PC-3 (cell line): ENCODE measurements around the gene COL11A1. TPM values are rescaled to one million over a fixed set of nuclear protein-coding genes. Genes with fewer than 3 reads are reported as not detected.

ENCODE experiments used
- ATAC-seq: fragments of 200-7000 bp; cut with Tn5 transposase; 2 replicates; pipeline ENCODE4 v1.9.1; 2020; ENCODE audit warnings: mild to moderate bottlenecking, moderate library complexity
- BruUV-seq: library from RNA; stranded (reverse); fragments of 400-500 nt; replicated peaks from 2 replicates; lab custom pipeline; 2021; lab: Mats Ljungman, UMichigan
- CTCF ChIA-PET: fragments of 300-600 bp; sonication (Branson Sonifier 250); formaldehyde crosslinking; loops from one replicate; lab custom pipeline; 2022; ENCODE audit warnings: antibody characterized with exemption; lab: Charles Lee
- POLR2A ChIA-PET: fragments of 300-600 bp; sonication (Branson Sonifier 250); formaldehyde crosslinking; loops from one replicate; lab custom pipeline; 2022; ENCODE audit warnings: antibody characterized with exemption; ENCODE audit not compliant: unreplicated experiment; lab: Charles Lee
- DNase-seq: peaks from one replicate; pipeline ENCODE4 v3.0.0-alpha.2; 2015
- H2AFZ ChIP-seq: fragments of 300-600 bp; sonication (generic); 2 replicates; pipeline ENCODE4 v1.6.0; 2016; ENCODE audit warnings: antibody characterized with exemption, low read length
- H3F3A ChIP-seq: fragments of 300-600 bp; sonication (generic); one replicate; pipeline ENCODE4 v1.6.0; 2017; ENCODE audit warnings: antibody characterized with exemption, low read length, control low read depth, mild to moderate bottlenecking; ENCODE audit not compliant: unreplicated experiment
- H3K27ac ChIP-seq: fragments of 300-600 bp; sonication (generic); 2 replicates; pipeline ENCODE4 v1.5.1; 2016; ENCODE audit warnings: mild to moderate bottlenecking, low read length
- H3K27me3 ChIP-seq: fragments of 300-600 bp; sonication (generic); 2 replicates; pipeline ENCODE4 v1.6.1; 2016; ENCODE audit warnings: low read length, mixed read lengths
- H3K36me3 ChIP-seq: fragments of 300-600 bp; sonication (generic); 2 replicates; pipeline ENCODE4 v1.6.1; 2016; ENCODE audit warnings: low read depth, mixed run types, low read length, mixed read lengths
- H3K4me1 ChIP-seq: fragments of 300-600 bp; sonication (generic); 2 replicates; pipeline ENCODE4 v1.5.1; 2016; ENCODE audit warnings: low read length; ENCODE audit not compliant: insufficient read depth
- H3K4me2 ChIP-seq: fragments of 300-600 bp; sonication (generic); 2 replicates; pipeline ENCODE4 v1.6.0; 2016; ENCODE audit warnings: low read length
- H3K4me3 ChIP-seq: fragments of 300-600 bp; sonication (generic); 2 replicates; pipeline ENCODE4 v1.5.1; 2016; ENCODE audit warnings: mild to moderate bottlenecking, low read length, mixed read lengths
- H3K79me2 ChIP-seq: fragments of 300-600 bp; sonication (generic); 2 replicates; pipeline ENCODE4 v1.6.1; 2017; ENCODE audit warnings: low read length, mixed read lengths
- H3K9ac ChIP-seq: fragments of 300-600 bp; sonication (generic); 2 replicates; pipeline ENCODE4 v1.6.0; 2016; ENCODE audit warnings: mild to moderate bottlenecking, low read length
- H3K9me2 ChIP-seq: fragments of 300-600 bp; sonication (generic); replicated peaks from 2 replicates; pipeline ENCODE4 v1.6.1; 2016; ENCODE audit warnings: mixed run types, low read length, mixed read lengths
- H3K9me3 ChIP-seq: fragments of 300-600 bp; sonication (generic); 2 replicates; pipeline ENCODE4 v1.6.1; 2016; ENCODE audit warnings: low read length, mixed read lengths
- H4K20me1 ChIP-seq: fragments of 300-600 bp; sonication (generic); 2 replicates; pipeline ENCODE4 v1.6.1; 2016; ENCODE audit warnings: low read length, mixed read lengths
- CTCF ChIP-seq: fragments of 300-600 bp; sonication (generic); conservative IDR thresholded peaks from 2 replicates; pipeline ENCODE4 v1.5.1; 2017; ENCODE audit warnings: antibody characterized with exemption, low read depth, mild to moderate bottlenecking, low read length
- EZH2 ChIP-seq: fragments of 300-600 bp; sonication (generic); IDR thresholded peaks from one replicate; pipeline ENCODE4 v1.6.1; 2017; ENCODE audit warnings: antibody characterized with exemption, mild to moderate bottlenecking, low read length; ENCODE audit not compliant: unreplicated experiment
- EZH2phosphoT487 ChIP-seq: fragments of 300-600 bp; sonication (generic); IDR thresholded peaks from 2 replicates; pipeline ENCODE4 v1.6.1; 2018; ENCODE audit warnings: mild to moderate bottlenecking, antibody characterized with exemption, low read length, borderline replicate concordance
- intact Hi-C: fragments of 100-400 bp; cut with micrococcal nuclease; formaldehyde crosslinking; loops from 2 replicates; pipeline ENCODE4 v1.9.0; 2023
- total RNA-seq: library from RNA; depleted of rRNA; stranded (reverse); fragments of >200 nt; gene quantifications from 2 replicates; pipeline ENCODE4 v1.2.3, GENCODE V29; 2014

COL11A1 gene
- total RNA-seq, 1 experiment from 2014 or later: not detected

DNA sequence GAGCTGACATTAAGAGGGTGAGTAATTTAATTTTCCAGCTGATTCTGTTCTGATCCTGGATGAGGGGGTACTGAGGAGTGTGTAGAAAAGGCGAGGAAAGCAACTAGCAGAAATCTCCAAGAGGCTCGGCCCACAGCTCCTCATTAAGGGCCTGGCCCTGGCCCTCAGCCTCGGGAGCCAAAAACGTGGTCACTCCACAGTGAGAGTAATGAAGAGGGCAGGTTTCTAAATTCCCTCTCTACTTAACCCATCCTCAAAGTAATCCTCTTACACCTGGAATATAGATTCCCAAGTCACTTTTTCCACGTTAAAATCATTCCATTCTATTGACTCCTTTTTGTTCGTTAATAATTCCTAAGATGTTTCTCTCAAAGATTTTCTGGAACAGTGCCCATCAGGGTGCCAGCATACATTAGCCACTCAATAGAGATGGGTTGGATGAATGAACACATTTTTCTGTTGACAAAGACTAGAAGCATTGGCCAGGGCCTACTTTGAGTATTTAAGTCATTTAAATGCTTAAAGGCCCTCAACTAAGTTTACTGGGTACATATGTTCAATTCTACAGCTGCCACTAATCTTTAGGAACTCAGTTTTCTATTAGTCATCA lies 1.1 kb upstream of the COL11A1 start:
- no peaks in the 10 kb centered on the region; the same call in 1 of the 2 replicates for H3K4me1 ChIP-seq
- H3K27ac ChIP-seq: no peak overlapping the region
- POLR2A ChIA-PET: no interaction called here

GRCh38 chr1:103107741-103108375 lies 464 bp downstream of the COL11A1 start:
- no TSS peak for BruUV-seq

More for the DNA sequence above, 1.1 kb upstream of the COL11A1 start:
- no peak overlapping the region for H3K9ac ChIP-seq
- H3K27me3 ChIP-seq: peaks cover 47% of the 10 kb centered on the region
- no peaks in the 10 kb centered on the region for H3K36me3 ChIP-seq
- CTCF ChIA-PET: no interaction called here
- no TSS peak for BruUV-seq
- H3F3A ChIP-seq: no peaks in the 10 kb centered on the region
- ATAC-seq (no peak), DNase-seq (no peak)
- no peaks in the 10 kb centered on the region for H4K20me1 ChIP-seq
- H3K4me3 ChIP-seq: no peak overlapping the region
- no peaks in the 10 kb centered on the region for H3K9me3 ChIP-seq
- H2AFZ ChIP-seq: no peak overlapping the region
- TF ChIP-seq CTCF (no peak), EZH2phosphoT487 (no peak), EZH2 (no peak)
- no peak overlapping the region for H3K4me2 ChIP-seq
- no peaks in the 10 kb centered on the region for H3K79me2 ChIP-seq
- intact Hi-C loops: no loop called here
- no peaks in the 10 kb centered on the region for H3K9me2 ChIP-seq

More at GRCh38 chr1:103107741-103108375, 464 bp downstream of the COL11A1 start:
- H3K4me3 ChIP-seq: no peak overlapping the region
- DNase-seq (no peak), ATAC-seq (no peak)
- ChIA-PET POLR2A (no interaction called here), CTCF (interaction anchor here (0.6 kb wide), 1 partner anchor 353 kb away, joined by 4 read pairs; no protein-coding TSS in a partner anchor)
- no peaks in the 10 kb centered on the region for H3K79me2 ChIP-seq
- no peaks in the 10 kb centered on the region for H4K20me1 ChIP-seq
- H2AFZ ChIP-seq: no peak overlapping the region
- H3K9me2 ChIP-seq: no peaks in the 10 kb centered on the region
- H3K27ac ChIP-seq: no peak overlapping the region
- H3K9ac ChIP-seq: no peak overlapping the region
- H3K4me1 ChIP-seq: no peaks in the 10 kb centered on the region; the same call in 1 of the 2 replicates
- H3K9me3 ChIP-seq: no peaks in the 10 kb centered on the region
- H3F3A ChIP-seq: no peaks in the 10 kb centered on the region
- H3K36me3 ChIP-seq: no peaks in the 10 kb centered on the region
- H3K4me2 ChIP-seq: no peak overlapping the region
- H3K27me3 ChIP-seq: peaks cover 35% of the 10 kb centered on the region
- no peak for TF ChIP-seq CTCF
- no peak for TF ChIP-seq EZH2phosphoT487
- TF ChIP-seq EZH2: no peak
- intact Hi-C loops: no loop called here
